Measurements from ENCODE around the gene FAAP20. TPM values are rescaled to one million over a fixed set of nuclear protein-coding genes. Genes with fewer than 3 reads are reported as not detected.

FAAP20 gene
- total RNA-seq, 1 donor from 2014 or later = 74.2 TPM

DNA sequence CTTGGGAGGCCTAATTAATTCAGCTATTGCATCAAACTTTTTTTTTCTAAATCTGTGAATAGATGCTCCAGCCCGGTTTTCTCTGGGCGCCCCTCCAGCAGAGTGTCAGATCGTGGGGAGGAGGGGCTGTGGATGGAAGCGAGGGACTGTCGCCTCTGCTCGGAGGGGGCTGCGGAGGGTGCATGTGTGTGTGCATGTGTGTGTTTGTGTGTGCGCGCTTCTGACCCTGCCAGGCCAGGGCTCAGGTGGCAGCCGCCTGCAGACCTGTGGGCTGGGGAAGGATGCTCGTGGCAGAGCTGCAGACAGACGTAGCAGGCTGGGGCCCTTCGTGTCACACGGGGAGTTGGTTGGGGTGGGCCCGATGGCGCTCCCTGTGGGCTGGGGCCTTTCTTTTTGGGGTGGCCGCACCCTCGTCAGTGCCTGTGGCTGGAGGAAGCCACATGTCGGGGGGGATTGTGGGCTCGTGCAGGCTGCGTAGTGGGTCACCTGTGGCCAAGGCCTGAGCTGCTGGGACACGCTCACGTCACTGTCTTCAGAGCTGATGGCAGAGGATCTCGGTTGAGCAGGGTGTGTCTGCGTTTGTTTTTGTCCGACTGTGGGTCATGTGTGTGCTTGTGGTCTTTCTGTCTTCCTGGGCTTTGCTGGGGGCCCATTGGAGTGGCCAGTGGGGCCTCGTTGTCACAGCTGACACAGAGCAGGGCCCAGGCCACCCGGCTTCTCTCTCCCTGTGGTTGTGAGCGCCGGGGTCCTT, 36.4 kb upstream of the FAAP20 start:
- no peak for DNase-seq (ENCODE audit: low spot score)

- no peak for DNase-seq (ENCODE audit: low spot score)
These were observed 35.5 kb upstream of the FAAP20 start for GRCh38 chr1:2229911-2230731.

DNA sequence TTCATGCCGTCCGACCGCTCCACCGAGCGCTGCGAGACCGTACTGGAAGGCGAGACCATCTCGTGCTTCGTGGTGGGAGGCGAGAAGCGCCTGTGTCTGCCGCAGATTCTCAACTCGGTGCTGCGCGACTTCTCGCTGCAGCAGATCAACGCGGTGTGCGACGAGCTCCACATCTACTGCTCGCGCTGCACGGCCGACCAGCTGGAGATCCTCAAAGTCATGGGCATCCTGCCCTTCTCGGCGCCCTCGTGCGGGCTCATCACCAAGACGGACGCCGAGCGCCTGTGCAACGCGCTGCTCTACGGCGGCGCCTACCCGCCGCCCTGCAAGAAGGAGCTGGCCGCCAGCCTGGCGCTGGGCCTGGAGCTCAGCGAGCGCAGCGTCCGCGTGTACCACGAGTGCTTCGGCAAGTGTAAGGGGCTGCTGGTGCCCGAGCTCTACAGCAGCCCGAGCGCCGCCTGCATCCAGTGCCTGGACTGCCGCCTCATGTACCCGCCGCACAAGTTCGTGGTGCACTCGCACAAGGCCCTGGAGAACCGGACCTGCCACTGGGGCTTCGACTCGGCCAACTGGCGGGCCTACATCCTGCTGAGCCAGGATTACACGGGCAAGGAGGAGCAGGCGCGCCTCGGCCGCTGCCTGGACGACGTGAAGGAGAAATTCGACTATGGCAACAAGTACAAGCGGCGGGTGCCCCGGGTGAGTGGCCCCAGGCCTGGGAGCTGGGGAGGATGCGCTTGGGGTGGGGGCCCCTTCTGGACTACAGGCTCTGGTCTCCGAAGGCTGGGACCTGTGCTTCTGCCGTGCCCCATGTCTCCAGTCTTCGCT, 34.7 kb upstream of the FAAP20 start:
- DNase-seq (ENCODE audit: low spot score) = peak; percentile 81

GRCh38 chr1:2228694-2229036, 34.1 kb upstream of the FAAP20 start:
- no peak for DNase-seq (ENCODE audit: low spot score)

DNA sequence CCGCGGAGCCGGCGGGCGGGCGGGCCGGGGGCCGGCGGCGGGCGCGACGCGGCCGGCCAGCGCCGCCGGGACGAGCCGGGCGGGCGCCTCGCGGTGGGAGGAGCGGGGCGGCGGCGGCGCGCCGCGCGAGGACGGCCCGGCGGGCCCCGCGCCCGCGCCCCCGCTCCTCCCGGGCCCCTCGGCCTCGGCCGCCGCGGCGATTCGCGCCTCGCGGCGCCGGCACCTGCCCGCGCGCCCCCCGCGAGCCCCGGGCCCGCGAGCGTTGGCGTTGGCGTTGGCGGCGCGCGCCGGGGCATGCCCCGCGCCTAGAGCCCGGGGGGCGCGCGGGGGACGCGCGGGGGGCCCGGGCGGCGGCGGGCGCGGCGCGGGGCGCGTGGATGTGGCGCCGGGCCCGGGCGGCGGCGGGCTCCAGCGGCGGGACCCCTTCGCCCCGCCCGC, 33.6 kb upstream of the FAAP20 start, which contains the start of gene SKI:
SKI (plus strand) TSS at position 163 of the 438 bp plus-strand sequence. CDS start 448 bp downstream, outside the sequence.
- no peak for DNase-seq (ENCODE audit: low spot score)

DNA sequence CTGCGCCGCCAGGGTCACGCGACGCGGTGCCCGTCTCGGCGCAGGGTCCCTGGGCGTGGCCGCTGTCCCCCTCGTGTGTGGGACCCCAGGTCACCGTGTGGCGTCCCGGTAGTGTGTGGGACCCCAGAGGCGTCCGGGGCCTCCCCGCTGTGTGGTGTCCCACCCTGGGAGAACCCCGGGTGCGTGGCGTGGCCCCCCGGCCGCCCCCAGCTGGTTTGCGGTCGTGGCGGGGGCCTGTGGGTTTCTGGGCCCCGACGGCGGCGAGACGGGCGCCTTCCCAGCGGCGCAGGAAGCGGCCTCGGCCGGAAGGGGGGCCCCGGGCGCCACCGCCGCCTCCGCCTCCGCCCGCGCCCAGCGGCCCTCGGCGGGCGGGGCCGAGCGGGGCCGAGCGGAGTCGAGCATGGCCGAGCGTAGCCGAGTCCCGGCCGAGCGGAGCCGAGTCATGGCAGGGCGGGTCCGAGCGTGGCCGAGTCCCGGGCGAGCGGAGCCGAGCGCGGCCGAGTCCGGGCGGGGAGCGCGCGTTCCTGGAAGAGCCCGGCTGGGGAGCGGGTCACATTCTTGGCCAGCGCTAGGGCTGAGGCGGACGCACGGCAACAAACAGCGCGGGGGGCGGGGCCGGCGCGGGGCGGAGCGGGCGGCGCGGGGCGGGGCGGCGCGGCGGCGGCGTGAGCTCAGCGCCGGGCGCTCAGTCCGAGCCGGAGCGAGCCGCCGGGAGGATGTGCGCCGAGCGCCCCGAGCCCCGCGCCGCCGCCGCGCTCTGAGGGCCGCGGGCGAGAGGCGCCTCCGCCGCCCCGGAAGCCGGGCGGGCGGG, 33.0 kb upstream of the FAAP20 start:
- peak; percentile 96 for DNase-seq (ENCODE audit: low spot score)

GRCh38 chr1:2226525-2227345, 32.2 kb upstream of the FAAP20 start:
- no peak for DNase-seq (ENCODE audit: low spot score)

DNA sequence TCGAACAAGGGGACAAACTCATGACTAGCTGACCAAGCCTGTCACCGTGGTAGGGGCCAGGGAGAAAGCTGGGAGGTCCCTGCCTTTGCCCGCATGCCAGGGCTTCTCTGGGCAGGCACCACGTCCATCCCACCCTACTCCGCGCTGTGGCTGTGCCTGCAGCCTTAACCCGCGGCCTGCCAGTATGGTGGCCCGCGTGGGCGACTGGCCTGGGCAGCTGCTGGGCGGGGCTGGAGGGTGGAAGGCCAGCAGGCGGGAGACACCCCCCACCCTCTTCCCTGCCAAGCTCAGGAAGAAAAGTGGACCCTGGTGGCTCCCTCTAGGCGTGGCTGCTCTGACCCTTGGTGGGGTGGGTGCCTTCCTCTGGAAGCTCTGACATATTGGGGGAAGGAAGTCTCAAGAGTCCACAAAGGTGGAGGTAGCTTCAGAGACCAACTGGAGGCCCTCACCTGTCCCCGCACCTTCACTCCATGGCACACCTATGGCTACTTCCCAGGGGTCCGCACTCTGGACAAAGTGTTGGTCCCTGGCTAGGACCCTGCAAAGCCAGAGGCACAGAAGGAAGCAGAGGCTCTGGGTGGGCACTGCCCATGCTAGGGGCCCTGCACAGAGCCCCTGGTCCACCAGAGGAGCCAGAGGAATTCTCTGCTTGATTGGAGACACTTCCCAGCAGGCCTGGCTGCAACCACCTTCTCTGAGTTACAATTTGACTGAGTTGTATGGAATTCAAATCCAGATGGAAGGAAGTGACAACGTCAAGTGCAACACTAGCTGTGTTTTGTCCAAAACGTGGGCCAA, 30.3 kb upstream of the FAAP20 start:
- no peak for DNase-seq (ENCODE audit: low spot score)

GRCh38 chr1:2224170-2224584, 29.6 kb upstream of the FAAP20 start:
- no peak for DNase-seq (ENCODE audit: low spot score)

- no peak for DNase-seq (ENCODE audit: low spot score)
These were observed 26.7 kb upstream of the FAAP20 start for GRCh38 chr1:2221271-2221670.

- DNase-seq (ENCODE audit: low spot score) = no peak
These were observed 22.1 kb upstream of the FAAP20 start for GRCh38 chr1:2216767-2217058.

- DNase-seq (ENCODE audit: low spot score) = no peak
These were observed 21.6 kb upstream of the FAAP20 start for GRCh38 chr1:2215909-2216766.

- no peak for DNase-seq (ENCODE audit: low spot score)
These were observed 20.8 kb upstream of the FAAP20 start for GRCh38 chr1:2215329-2215728.

GRCh38 chr1:2214541-2215241, 20.1 kb upstream of the FAAP20 start:
- no peak for DNase-seq (ENCODE audit: low spot score)

GRCh38 chr1:2213576-2214505, 19.3 kb upstream of the FAAP20 start:
- DNase-seq (ENCODE audit: low spot score) = peak; percentile 78

DNA sequence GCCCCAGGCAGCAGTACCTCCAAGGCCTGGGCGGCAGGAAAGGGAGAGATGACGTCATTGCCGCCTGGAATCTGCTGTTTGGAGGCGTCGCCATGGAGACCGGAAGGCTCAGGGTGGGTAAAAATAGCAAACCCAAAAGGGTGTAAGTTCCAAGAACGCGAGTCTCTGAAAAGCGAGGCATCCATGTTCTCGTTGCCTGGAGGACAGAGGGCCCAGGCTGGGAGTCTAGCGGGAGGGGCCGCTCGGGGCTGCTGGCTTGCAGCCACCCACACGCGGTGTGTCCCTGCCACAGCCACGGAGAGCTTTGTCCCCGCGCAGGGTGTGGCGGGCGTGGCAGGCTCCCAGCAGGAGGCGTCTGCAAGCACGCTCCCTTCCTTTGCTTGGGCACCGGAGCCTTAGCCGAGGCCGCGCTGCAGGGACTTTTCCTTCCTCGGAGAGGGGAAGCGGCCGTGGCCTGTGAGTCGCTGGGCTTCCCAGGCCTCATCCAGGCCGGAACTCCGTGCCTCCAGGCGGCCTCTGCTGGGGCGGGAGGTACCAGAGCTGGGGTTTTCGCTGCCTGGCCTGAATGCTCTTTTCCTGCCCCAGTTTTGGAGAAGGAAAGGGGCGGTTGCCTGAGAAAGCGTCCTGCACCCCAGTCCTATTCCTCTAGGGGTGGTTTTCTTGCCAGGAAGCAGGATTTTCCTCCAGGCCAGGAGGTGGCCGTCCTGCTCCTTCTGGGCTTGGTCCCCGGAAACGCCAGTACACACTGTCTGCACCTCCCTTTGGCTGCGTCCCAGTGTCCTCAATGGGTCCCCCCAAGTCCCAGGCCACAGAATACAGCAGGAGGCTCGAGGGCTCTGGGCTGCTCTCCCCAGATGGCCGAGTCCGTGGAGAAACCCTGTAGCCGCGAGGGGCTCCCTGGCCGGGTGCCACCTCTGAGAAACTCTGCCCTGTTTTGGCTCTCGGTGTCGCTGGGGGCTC, 18.2 kb upstream of the FAAP20 start:
- DNase-seq (ENCODE audit: low spot score) = peak; percentile 91
